DMS79 treated with DMSO at 0.1 percent for 48 hours (cell line): ENCODE data around the gene PPM1L.
"Not testable (repeated sequence)": the region's sequence is repeated elsewhere in the genome, so short reads cannot be mapped to it uniquely, and the experiment has no call there.

Source experiments
- DNase-seq: peaks from one replicate; lab custom pipeline; 2025; lab: John Stamatoyannopoulos, UW

PPM1L gene

GRCh38 chr3:160987982-160988964 lies 232.2 kb downstream of the PPM1L start:
- no peak for DNase-seq

DNA sequence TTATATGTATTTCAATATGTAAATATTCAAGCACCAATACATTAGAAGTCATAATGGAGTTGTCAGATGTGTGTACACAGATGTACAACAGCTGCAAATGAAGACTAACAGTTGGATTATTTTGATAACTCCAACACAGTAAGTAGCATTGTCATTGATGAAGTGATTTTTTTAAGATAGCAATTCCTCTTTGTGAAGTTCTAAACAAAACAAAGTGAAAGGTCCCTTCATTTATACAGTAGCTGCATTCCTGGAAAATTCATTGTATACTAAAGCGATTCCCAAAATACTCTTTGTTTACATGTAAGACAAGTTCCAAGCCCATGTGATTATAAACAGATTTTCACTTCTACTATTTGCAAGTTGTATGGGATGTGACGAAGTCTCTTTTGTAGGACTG lies 234.4 kb downstream of the PPM1L start:
- DNase-seq: no peak

GRCh38 chr3:160992712-160993111 lies 236.7 kb downstream of the PPM1L start:
- DNase-seq: no peak

DNA sequence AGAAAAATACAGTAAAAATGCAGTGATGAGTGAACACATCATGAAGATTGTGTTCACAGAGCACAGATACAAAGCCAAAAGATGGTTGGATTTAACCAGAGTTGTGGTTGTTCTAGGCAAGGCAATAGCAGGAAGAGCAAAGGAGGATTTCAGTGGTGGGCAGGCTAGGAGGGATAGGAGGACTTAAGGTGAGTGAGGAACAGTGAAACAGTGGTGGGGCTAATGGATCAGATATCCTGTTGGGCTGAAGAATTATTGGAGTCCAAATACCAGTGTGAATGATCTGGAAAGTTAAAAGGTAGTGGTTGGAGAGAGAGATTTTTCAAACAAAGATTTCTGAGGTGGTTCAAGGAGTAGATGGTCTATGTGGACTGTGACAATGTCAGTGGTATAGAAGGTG lies 240.8 kb downstream of the PPM1L start:
- DNase-seq: no peak

GRCh38 chr3:160998581-160998980 lies 242.6 kb downstream of the PPM1L start:
- DNase-seq: no peak

GRCh38 chr3:160999274-160999673 lies 243.2 kb downstream of the PPM1L start:
- no peak for DNase-seq

GRCh38 chr3:161008086-161008485 lies 252.1 kb downstream of the PPM1L start:
- DNase-seq: no peak

GRCh38 chr3:161010151-161010550 lies 254.1 kb downstream of the PPM1L start:
- not testable (repeated sequence) for DNase-seq

GRCh38 chr3:161014843-161015749 lies 259.1 kb downstream of the PPM1L start:
- no peak for DNase-seq

DNA sequence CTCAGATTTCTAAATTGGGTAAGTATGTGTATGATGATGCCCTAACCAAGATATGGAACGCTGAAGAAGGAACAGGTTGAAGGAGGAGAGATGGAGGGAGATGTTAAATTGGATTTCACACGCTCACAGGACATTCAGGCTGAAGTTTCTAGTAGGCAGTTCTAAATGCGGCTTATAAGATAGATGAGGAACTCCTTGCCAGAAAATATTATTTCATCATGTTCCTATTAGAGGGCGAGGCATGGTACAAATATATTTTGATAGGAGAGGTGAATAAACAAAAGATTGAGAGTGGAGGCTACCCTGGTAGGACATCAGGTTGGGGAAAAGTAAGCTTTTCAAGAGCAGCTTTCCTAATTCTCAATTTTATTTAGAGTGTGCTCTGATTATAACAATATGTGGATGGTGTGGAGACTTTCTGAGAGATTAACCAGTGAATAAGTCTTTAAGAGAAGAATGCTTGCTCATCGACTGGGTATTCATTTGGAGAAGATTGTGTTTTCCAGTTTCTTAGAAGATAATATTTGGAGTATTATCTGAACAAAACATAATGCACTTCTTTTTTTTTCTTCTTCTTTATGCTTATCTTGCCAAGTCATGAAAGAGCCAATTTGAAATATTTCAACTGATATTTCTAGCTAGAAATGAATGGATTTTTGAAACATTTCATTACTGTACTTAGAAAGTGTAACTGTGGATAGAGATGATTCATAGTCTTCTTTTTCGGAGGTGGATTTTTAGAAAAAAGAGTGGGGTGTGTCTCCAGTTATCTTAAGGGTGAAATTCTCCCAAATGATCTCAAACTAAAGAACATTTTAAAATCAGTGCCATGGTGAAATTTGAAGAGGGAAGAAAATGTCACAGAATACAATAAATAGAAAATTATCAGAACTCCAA lies 260.6 kb downstream of the PPM1L start:
- no peak for DNase-seq

GRCh38 chr3:161017971-161018370 lies 261.9 kb downstream of the PPM1L start:
- DNase-seq: no peak

- no peak for DNase-seq
These were observed 264.2 kb downstream of the PPM1L start for GRCh38 chr3:161020256-161020655.

GRCh38 chr3:161025911-161026310 lies 269.9 kb downstream of the PPM1L start:
- no peak for DNase-seq

GRCh38 chr3:161026612-161027510 lies 270.8 kb downstream of the PPM1L start:
- no peak for DNase-seq

GRCh38 chr3:161028555-161029153 lies 272.6 kb downstream of the PPM1L start:
- DNase-seq: no peak

- DNase-seq: no peak
These were observed 275.1 kb downstream of the PPM1L start for GRCh38 chr3:161031134-161031533.

DNA sequence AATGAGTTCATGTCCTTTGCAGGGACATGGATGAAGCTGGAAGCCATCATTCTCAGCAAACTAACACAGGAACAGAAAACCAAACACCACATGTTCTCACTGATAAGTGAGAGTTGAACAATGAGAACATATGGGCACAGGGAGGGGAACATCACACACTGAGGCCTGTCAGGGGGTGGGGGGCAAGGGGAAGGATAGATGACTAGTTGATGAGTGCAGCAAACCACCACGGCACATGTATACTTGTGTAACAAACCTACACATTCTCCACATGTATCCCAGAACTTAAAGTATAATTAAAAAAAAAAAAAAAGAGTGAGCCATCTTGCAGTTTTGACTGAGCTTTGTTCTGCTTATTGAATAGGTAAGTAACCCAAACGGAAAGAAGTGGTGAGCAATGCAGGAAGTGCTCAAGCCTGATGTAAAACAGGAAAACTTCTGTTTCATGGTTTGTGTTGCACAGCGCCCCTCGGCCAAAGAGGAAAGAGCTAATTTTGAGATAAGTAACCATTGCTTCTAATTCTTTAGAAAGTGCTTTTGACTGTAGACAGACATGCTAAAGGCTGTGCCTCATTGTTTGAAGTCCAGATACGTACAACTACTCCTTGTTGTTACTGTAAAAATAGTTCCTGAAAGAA lies 279.0 kb downstream of the PPM1L start:
- DNase-seq: not testable (repeated sequence)

DNA sequence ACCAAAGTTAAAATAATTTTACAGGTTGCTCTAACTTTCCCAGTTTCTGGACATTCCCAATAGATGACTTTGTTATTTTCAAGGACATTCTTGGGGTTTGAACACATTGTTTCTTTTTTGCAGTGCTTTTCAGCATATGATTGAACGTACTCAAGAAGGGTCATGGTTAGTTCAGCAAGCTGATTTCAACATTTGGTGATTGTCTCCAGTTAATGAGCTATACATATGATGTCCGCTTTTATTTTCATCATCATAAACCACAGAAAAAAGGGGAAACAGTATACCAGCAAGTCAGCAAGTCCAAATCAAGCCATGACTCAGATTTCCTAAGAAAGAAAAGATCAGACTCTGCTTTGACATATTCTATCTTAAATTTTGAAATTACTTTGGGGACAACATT lies 279.7 kb downstream of the PPM1L start:
- no peak for DNase-seq

- DNase-seq: no peak
These were observed 282.7 kb downstream of the PPM1L start for GRCh38 chr3:161038725-161039124.
